M059J (cell line): ENCODE data around the gene RPP25L. TPM values are rescaled to one million over a fixed set of nuclear protein-coding genes. Genes with fewer than 3 reads are reported as not detected.
"Not testable (repeated sequence)": the region's sequence is repeated elsewhere in the genome, so short reads cannot be mapped to it uniquely, and the experiment has no call there.

Experiments used
- DNase-seq: peaks from one replicate; pipeline ENCODE4 v3.0.0-alpha.2; 2012; ENCODE audit warnings: low read depth
- total RNA-seq: library from RNA; depleted of rRNA; stranded (reverse); fragments of >200 nt; shearing (Covaris generic); gene quantifications from 2 replicates; pipeline ENCODE4 v1.2.3, GENCODE V29; 2014; rRNA removed

Gene RPP25L
- 16.7 and 23.3 TPM in 2 replicates for total RNA-seq

GRCh38 chr9:34611811-34612787 lies at the start of gene RPP25L:
Gene RPP25L, minus strand, starts transcription at chr9:34612097. Its CDS starts 801 bp downstream, at chr9:34611296.
- DNase-seq = peak; percentile 83

- peak; percentile 67 for DNase-seq
Measured at GRCh38 chr9:34659592-34660253, 47.8 kb upstream of the RPP25L start.

GRCh38 chr9:34658461-34658860 lies 46.6 kb upstream of the RPP25L start:
- no peak for DNase-seq

- DNase-seq = no peak
Measured at GRCh38 chr9:34656992-34657391, 45.1 kb upstream of the RPP25L start.

GRCh38 chr9:34655394-34655793 lies 43.5 kb upstream of the RPP25L start:
- DNase-seq = no peak

GRCh38 chr9:34654323-34655051 lies 42.6 kb upstream of the RPP25L start:
- DNase-seq = no peak

GRCh38 chr9:34653151-34654072 lies 41.5 kb upstream of the RPP25L start:
- no peak for DNase-seq

- no peak for DNase-seq
Measured at GRCh38 chr9:34652602-34653000, 40.7 kb upstream of the RPP25L start.

- DNase-seq = peak; percentile 92
Measured at GRCh38 chr9:34651876-34652601, 40.1 kb upstream of the RPP25L start, which contains the start of gene IL11RA. Gene IL11RA, plus strand, starts transcription at chr9:34652185. Its CDS starts 3,033 bp downstream, at chr9:34655218.

GRCh38 chr9:34651321-34651720 lies 39.4 kb upstream of the RPP25L start:
- peak; percentile 81 for DNase-seq

- peak; percentile 85 for DNase-seq
Measured at GRCh38 chr9:34650816-34651215, 38.9 kb upstream of the RPP25L start.

GRCh38 chr9:34648673-34649072 lies 36.8 kb upstream of the RPP25L start:
- no peak for DNase-seq

- DNase-seq = no peak
Measured at GRCh38 chr9:34647651-34648050, 35.8 kb upstream of the RPP25L start.

- no peak for DNase-seq
Measured at GRCh38 chr9:34647084-34647403, 35.1 kb upstream of the RPP25L start.

GRCh38 chr9:34646211-34647083 lies 34.5 kb upstream of the RPP25L start, which contains the start of gene GALT:
Gene GALT, plus strand, starts transcription at chr9:34646675. Its CDS starts 30 bp downstream, at chr9:34646705.
- peak; percentile 90 for DNase-seq

GRCh38 chr9:34644766-34645314 lies 32.9 kb upstream of the RPP25L start:
- no peak for DNase-seq

- DNase-seq = no peak
Measured at GRCh38 chr9:34642679-34643078, 30.8 kb upstream of the RPP25L start.

GRCh38 chr9:34639322-34639721 lies 27.4 kb upstream of the RPP25L start:
- DNase-seq = not testable (repeated sequence)

GRCh38 chr9:34638138-34638445 lies 26.2 kb upstream of the RPP25L start:
- no peak for DNase-seq
